ENCODE results near the gene USP24.

USP24 gene

DNA sequence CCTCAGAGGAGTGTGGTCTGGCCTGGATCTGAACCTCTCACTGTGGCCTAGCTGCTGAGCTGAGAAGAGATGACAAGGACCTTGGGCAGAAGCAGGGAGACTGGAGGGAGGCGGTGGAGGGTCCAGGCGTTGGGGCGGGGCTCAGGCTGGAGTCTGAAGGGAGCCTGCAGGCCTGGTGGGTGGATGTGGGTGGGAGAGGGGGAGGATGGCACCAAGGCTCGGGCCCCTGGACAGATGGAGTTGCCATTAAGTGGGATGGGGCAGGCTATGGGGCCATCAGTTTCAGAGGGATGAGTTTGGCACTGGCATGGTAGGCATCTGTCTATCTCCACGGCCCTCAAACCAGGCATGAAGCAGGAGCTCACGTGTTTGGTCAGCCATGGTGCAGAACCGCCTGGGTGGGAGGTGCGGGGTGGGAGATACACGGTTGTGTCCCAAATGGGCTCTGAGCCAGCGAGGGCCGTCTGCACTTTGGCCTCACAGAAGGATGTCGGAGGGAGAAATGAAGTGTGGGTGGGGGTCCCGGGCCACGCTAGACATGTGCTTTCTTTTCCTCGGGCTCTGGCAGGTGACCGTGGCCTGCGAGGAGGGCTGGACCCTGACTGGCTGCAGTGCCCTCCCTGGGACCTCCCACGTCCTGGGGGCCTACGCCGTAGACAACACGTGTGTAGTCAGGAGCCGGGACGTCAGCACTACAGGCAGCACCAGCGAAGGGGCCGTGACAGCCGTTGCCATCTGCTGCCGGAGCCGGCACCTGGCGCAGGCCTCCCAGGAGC is 152.2 kb downstream of the USP24 start:
- DNase-seq: no peak

DNA sequence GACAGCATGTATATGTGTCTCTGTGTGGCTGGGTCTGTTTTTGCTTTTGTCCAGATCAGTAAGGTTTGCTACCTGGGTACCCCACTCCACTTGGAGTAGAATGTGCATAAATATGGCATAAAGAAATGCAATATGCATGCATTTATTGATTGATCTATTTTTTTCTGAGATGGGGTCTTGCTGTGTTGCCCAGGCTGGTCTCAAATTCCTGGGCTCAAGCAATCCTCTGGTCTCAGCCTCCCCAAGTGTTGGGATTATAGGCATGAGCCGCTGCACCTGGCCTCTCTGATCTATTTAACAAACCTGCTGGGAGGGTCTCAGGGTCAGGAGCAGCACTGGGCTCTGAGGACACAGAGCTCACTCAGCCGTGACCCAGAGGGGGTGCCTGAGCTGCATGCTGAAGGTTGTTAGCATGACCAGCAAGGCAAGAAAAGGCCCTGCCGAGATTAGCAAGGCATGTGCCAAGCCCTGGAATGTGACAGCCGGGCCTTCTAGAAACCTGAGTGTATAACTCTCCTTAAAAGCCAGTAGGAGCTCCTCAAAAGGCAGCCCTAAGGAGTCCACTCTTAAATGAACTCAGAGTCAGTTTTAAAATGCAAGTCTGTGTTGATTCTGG is 153.3 kb downstream of the USP24 start:
- DNase-seq: no peak

GRCh38 chr1:55061000-55061705 is 154.0 kb downstream of the USP24 start:
- no peak for DNase-seq

- peak; percentile 55 for DNase-seq
Measured at GRCh38 chr1:55060133-55060999, 154.8 kb downstream of the USP24 start.

DNA sequence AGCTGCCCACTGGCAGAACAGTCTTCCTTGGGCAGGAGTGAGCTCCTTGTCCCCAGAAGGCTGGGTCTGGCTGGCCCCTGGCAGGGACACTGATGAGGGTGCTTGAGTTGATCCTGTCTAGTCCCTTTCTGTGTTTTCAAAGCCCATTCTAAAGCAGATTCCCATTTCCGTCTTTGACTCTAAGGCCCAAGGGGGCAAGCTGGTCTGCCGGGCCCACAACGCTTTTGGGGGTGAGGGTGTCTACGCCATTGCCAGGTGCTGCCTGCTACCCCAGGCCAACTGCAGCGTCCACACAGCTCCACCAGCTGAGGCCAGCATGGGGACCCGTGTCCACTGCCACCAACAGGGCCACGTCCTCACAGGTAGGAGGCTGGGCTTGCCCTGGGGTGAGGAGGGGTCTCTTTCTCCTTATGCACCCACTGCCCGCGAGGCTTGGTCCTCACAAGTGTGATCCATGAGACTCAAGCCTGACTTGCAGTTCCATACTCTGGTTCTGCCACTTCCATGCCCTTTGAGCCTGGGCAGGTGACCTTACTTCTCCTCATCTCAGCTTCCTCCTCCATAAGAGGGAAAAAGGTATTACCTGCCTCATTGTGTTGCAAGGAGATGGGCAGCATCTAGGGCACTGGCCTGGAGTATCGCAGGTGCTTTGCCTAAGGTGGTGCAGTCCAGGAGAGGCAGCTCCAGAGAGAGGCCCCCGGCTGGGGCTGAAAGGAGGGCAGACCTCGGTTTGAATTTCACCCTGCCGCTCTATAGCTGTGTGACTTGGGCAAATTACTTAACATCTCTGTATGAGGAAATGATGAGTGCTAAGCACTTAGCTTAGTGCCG is 155.6 kb downstream of the USP24 start:
- no peak for DNase-seq

- DNase-seq: no peak
Measured at GRCh38 chr1:55057956-55058298, 157.2 kb downstream of the USP24 start.

- no peak for DNase-seq
Measured at GRCh38 chr1:55057270-55057955, 157.8 kb downstream of the USP24 start.

- no peak for DNase-seq
Measured at GRCh38 chr1:55056632-55056992, 158.6 kb downstream of the USP24 start.

DNA sequence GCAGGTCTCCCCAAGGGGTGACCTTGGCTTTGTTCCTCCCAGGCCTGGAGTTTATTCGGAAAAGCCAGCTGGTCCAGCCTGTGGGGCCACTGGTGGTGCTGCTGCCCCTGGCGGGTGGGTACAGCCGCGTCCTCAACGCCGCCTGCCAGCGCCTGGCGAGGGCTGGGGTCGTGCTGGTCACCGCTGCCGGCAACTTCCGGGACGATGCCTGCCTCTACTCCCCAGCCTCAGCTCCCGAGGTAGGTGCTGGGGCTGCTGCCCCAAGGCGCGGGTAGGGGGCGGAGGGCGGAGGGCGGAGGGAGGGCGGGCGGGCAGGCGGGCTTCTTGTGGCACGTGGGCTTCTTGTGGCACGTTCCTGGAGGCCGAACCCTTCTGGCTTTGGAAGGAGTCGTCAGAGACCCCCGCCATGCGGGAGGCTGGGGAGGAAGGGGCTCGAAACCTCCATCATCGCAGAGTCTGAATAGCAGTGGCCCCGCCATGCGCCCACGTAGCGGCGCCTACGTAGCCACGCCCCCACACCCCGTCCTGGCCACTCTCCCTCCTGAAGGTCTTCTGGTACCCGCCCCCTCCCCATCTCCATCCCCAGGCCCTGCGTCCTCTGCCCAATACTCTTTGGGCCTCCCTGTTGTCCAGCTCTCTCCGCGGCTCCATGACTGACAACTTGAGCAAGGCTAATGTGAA is 159.1 kb downstream of the USP24 start:
- no peak for DNase-seq

GRCh38 chr1:55055084-55055882 is 159.9 kb downstream of the USP24 start:
- DNase-seq: no peak

GRCh38 chr1:55054396-55054795 is 160.8 kb downstream of the USP24 start:
- no peak for DNase-seq

GRCh38 chr1:55053265-55053954 is 161.8 kb downstream of the USP24 start:
- DNase-seq: no peak

DNA sequence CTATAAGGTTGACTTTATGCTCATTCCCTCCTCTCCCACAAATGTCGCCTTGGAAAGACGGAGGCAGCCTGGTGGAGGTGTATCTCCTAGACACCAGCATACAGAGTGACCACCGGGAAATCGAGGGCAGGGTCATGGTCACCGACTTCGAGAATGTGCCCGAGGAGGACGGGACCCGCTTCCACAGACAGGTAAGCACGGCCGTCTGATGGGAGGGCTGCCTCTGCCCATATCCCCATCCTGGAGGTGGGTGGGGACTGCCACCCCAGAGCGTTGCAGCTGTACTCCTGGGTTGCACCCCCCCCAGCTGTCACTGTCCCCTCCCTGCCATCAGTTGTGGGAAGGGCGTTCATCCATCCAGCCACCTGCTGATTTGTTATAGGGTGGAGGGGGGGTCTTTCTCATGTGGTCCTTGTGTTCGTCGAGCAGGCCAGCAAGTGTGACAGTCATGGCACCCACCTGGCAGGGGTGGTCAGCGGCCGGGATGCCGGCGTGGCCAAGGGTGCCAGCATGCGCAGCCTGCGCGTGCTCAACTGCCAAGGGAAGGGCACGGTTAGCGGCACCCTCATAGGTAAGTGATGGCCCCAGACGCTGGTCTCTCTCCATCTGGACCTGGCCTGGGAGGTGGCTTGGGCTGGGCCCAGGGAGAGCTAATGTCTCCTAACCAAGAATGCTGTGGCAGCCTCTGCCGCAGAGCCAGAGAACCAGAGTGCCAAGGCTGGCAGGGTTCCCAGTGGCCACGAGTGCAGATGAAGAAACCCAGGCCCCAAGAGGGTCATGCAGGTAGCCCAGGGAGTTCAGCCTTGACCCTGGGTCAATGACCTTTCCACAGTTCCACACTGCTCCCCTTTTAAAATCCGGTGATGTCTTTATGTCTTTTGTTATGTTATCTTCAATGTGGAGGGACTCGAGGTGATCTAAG is 162.7 kb downstream of the USP24 start:
- no peak for DNase-seq

DNA sequence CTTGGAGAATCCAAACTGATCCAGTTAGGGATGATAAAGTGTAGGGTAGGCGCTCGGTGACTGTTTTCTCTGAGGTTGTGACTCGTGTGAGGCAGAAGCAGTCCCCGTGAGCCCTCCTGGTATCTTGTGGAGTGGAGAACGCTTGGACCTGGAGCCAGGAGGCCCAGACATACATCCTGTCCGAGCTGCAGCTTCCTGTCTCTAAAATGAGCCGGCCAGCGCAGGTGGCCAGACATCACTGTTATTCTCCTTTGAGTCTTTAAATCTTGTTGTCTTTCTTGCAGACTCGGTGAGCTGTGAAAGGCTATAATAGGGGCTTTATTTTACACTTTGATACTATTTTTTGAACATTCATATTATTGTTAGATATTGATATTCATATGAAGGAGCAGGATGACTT is 163.5 kb downstream of the USP24 start:
- DNase-seq: no peak

DNA sequence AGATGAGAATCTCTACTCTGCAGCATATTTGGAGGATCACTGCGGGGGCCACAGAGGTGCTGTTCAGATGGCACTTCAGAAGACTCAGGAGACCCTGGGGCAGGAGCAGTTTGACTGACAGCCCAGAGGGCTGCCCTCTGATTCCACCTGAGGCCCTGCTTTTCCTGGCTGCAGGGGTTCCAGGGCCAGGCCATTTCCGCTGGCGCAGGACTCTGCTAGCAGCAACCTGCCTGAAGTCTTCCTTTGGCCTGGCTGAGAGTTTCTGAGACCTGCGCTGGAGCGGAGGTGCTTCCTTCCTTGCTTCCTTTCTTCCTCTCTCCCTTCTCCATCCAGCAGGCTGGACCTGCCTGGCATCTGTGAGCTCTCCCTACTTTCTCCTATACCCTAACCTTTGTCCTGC is 164.0 kb downstream of the USP24 start:
- no peak for DNase-seq

DNA sequence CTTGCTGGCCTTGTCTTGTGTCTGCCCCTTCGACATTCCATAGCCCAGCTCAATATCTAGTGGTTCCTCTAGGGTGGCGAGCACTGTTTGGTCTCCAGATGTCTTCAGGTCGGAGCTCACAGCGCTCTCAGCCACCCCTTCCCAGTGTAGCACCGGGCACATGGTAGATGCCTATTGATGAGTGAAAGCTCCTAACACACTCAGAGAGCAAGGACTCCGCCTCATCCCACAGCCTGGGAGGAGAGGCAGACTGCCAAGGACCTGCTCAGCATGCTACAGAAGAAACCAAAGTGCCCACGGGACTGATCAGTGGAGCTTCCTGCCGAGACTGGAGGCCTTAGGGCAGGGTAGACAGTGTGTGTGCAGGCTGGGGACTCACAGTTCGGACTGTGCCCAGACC is 164.9 kb downstream of the USP24 start:
- no peak for DNase-seq

GRCh38 chr1:55049914-55050278 is 165.3 kb downstream of the USP24 start:
- no peak for DNase-seq

DNA sequence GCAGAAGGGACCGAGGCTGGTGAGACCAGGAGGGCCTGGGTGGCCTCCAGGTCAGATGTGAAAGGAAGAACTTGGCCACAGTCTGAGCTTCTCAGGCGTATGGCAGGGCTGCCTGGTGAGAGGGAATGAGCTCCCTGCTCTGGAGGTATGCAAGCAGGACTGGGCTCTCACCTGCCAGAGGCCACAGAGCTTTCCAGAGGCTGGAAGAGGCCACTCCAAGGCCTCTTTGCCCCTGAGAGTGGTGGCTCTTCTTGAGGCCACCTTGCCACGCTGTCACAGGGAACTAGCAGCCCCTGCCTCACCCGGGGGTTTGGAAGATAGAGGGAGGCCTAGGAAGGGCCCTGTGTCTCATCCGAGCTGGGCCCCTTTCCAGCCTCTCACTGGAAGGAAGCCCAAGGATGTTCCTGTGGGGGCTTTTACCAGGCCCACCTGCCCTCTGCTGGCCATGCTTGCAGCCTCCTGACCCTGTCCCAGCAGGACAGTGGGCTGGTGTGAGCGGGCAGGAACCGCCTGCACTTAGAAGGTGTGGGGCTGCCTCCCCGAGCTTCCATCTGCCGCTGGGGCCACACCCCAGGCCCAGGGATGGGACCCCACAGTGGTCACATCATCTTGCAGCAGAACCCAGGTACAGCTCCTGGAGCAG is 165.8 kb downstream of the USP24 start:
- DNase-seq: no peak

Data from activated CD4-positive, alpha-beta T cell treated with anti-CD3 and anti-CD28 coated beads for 48 hours (primary cell).